Cerebellar cortex (tissue), 1 donor: ENCODE data around the gene ANO4.
"Not testable (repeated sequence)": the region's sequence is repeated elsewhere in the genome, so short reads cannot be mapped to it uniquely, and the experiment has no call there.

ENCODE experiments used
- DNase-seq: peaks from one replicate; pipeline ENCODE4 v3.0.0-alpha.2; 2015; ENCODE audit warnings: low spot score

ANO4 gene

DNA sequence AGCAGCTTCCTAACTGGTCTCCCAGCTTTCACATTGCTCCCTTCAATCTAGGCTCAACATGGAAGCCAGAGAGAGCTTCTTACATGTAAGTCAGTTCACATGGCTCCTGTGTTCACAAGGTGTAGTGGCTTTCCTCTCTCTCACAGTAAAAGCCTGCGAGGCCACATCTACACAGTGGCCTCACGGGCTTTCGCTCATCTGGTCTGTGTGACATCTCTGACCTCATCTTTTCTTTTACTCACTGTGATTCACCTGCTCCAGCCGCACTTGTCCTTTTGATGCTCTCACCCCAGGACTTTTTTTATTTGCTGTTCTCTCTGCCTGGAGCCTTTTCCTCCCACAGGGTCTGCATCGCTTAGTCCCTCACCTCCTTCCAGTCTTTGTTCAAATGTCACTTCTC lies 293.3 kb downstream of the ANO4 start:
- DNase-seq: no peak

DNA sequence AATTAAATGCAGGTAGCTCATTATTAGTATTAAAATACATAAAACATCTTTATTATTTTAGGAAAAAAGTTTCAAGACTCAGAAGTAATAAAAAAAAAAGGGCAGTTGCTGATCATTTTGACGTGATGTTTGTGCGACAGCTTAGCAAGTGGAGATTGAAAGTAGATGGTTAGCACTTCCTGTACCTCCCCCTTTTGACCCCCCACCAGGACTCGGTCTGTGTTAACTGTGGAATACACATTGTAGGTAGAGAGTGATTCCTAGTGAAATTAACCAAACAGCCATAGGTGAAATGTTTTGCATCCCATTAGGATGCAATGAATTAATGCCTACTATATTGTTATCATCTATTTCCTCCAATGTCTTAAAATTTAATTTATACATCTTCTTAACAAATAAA lies 294.7 kb downstream of the ANO4 start:
- no peak for DNase-seq

- not testable (repeated sequence) for DNase-seq
Measured at GRCh38 chr12:101090222-101090621, 295.6 kb downstream of the ANO4 start.

GRCh38 chr12:101097829-101098580 lies 303.4 kb downstream of the ANO4 start:
- no peak for DNase-seq

- DNase-seq: no peak
Measured at GRCh38 chr12:101107032-101107763, 312.6 kb downstream of the ANO4 start.

DNA sequence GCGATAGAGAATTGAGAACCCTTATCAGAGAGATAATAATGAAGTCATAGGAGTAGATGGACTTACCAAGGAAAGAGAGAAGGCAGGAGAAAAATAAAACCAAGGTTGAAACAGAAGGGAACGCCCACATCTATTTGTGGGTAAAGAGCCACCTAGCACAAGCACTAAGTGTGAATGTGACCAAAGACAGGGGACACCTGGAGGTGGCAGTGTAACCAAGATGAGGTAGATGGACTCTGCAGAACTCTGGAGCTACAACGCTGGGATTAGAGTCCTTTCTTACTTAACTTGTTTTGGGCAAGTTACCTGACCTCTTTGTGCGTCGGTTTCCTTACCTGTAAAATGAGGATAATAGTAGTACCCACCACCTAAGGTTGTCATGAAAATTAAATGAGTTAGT lies 313.6 kb downstream of the ANO4 start:
- no peak for DNase-seq

GRCh38 chr12:101110866-101111265 lies 316.3 kb downstream of the ANO4 start:
- DNase-seq: no peak

DNA sequence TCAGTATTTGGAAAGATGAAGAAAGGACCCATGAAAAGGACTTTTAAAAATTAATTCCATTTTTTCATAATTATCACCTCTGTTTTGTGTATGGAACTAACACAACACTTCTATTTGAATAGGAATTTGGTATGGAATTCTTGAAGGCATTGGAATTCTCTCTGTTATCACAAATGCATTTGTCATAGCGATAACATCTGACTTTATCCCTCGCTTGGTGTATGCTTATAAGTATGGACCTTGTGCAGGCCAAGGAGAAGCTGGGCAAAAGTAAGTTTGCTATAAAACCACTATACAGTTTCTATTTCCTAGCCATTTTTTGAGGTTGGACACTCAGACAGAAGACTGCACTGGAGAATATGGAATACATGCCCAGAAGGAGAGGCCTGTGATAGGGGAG lies 316.9 kb downstream of the ANO4 start:
- DNase-seq: no peak

GRCh38 chr12:101115326-101115725 lies 320.8 kb downstream of the ANO4 start:
- no peak for DNase-seq

- no peak for DNase-seq
Measured at GRCh38 chr12:101116911-101117310, 322.3 kb downstream of the ANO4 start.

GRCh38 chr12:101117842-101118241 lies 323.3 kb downstream of the ANO4 start:
- no peak for DNase-seq

DNA sequence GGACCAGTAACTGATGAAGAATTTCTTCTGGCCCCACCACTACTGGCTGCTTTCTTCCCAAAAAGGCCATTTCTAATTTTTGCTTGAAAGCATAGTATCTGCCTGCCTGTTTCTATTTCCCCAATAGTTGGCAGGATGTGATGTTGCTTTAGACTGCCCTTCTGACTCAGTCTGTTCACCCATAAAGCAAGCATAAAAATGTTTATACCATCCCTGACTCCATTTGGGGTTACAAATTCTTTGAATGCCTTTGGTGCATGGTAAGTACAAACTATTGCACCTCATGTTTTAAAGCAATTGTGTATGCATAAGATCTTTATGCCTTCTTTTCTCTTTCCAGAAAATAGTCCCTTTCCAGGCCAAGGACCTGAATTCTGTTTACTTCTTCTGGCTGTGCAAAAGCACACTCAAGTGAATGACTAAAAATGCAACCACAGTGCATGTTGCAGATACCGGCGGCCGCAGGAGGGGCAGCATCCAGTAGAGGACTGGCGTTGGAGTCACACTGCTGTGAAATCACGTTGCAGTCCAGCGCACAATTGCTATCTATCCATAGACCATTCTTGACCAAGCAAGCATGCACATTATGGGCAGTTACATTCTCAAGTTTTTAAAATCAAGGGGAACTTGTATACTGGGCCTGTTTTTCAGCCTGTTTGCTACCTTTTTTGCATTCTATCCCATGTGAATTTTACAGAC lies 333.1 kb downstream of the ANO4 start:
- DNase-seq: no peak

DNA sequence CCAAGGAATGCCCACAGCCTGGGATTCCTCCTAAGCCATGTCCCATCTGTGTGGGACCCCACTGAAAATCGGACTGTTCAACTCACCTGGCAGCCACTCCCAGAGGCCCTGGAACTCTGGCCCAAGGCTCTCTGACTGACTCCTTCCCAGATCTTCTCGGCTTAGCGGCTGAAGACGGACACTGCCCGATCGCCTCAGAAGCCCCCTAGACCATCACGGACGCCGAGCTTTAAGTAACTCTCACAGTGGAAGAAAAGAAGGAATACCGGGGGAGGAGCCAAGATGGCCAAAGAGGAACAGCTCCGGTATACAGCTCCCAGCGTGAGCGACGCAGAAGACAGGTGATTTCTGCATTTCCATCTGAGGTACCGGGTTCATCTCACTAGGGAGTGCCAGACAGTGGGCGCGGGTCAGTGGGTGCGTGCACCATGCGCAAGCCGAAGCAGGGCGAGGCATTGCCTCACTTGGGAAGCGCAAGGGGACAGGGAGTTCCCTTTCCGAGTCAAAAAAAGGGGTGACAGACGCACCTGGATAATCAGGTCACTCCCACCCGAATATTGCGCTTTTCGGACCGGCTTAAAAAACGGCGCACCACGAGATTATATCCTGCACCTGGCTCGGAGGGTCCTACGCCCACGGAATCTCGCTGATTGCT lies 351.3 kb downstream of the ANO4 start:
- not testable (repeated sequence) for DNase-seq

DNA sequence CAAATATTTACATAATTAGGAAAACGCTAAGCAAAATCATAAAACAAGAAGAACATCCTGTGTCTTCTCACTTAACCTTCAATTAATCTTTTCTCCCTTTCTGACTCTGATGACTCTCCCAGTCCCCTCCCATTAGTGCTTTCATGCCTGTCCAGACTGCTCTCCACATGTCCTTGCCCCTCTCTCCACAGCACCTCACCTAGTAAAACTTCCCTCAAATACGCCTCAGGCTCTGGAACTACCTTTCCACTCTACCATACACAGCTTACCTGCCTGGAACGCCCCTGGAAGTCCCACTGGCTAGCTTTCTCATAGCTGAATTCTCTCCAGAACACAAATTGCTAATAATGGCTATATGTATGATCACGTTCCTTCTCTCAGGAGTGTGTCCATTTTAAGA lies 370.7 kb downstream of the ANO4 start:
- no peak for DNase-seq

DNA sequence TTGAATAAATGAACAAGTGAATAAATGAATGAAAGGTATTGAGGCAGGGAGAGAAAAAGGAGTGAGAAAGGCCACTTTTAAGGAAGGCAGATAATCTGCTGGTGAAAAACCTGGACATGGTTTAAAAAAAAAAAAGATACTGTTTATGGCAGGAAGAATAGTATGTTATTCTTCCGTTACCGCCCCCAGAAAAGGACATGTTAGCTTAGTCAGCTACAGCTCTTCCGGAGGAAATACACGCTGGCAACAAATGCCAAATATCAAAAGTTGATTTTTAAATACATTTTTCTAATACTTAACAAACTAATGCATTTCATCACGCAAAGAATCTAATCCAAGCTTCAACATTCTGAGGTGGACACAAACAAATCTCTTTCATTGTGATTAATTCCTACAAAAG lies 372.3 kb downstream of the ANO4 start:
- no peak for DNase-seq

- no peak for DNase-seq
Measured at GRCh38 chr12:101168001-101168400, 373.4 kb downstream of the ANO4 start.

DNA sequence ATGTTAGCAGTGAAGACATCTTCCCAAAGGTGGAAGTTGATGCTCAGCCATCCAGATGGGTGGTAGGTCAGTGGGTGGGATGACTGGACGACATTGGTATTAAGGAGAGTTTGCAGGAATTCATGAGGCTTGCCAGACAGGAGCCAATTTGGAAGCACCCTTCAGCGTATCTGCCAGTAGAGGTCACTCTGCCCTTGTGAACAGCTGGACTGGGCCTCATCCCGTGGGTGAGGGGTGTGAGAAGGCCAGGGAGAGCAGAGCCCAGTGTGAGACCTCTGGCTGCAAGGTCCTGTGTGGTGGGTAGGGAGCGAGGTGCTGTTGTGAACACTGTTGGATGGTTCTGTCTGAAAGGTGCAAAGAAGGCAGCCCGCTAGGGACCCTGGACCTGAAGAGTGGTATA lies 377.7 kb downstream of the ANO4 start:
- peak; percentile 10 for DNase-seq

DNA sequence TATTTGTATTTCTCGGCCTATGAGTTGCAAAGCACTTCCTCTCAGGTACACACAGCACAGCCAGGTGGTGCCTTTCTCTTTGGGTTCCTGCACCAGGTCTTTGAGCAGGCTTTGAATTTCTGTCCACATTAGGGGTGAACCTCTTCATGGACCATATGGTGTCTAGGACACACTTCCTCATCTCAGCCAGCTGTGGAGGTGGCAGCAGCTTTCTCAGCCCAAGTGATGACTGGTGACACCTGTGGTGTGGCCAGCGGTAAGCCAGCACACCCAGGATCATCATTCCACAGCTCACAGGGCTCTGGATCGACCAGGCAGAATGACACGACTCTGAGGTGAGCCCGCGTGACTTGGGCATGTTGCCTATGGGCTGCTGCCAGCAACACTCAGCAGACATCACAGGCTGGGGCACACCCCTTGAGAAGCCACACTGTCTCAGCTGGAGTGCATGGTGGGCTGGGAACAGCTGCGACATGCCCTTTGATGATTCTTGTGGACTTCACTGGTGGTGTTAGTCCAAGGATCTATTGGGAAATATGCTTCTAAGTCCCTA lies 378.7 kb downstream of the ANO4 start:
- no peak for DNase-seq

DNA sequence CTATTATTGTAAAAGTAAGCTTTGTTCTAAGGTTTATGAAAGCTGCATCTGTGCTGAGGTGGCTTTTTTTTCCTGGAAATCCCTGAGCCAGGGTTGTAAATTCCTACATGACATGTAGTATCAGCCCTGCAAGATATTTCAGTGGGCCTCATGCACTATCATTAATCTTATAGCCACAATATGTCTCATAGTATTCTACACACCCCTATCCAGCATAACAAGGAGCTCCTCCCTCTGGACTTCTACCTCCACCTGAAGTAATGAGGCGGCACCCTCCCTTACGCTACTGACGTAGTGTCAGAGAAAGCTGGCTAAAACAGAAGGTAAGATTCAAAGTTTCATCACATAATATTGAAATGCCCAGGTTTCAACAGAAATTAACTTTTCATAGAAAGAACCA lies 380.0 kb downstream of the ANO4 start:
- DNase-seq: no peak
